Activated CD4-positive, alpha-beta T cell treated with anti-CD3 and anti-CD28 coated beads, Interleukin-2, amount 50 U/mL, for 24 hours (primary cell): ENCODE data around the gene TBCEL.
"Not testable (repeated sequence)": the region's sequence is repeated elsewhere in the genome, so short reads cannot be mapped to it uniquely, and the experiment has no call there.

Source experiments
- DNase-seq, 2 donors: peaks; one replicate each; pipeline ENCODE4 v3.0.0-alpha.2; 2020; ENCODE audit warnings: low read depth in 1 of 2, low spot score in 1 of 2

The TBCEL gene

GRCh38 chr11:121029153-121029552, 5.3 kb downstream of the TBCEL start:
- no peak for DNase-seq

- DNase-seq: no peak
Observed at GRCh38 chr11:121029813-121030445, 6.0 kb downstream of the TBCEL start.

GRCh38 chr11:121031167-121031566, 7.3 kb downstream of the TBCEL start:
- no peak for DNase-seq

DNA sequence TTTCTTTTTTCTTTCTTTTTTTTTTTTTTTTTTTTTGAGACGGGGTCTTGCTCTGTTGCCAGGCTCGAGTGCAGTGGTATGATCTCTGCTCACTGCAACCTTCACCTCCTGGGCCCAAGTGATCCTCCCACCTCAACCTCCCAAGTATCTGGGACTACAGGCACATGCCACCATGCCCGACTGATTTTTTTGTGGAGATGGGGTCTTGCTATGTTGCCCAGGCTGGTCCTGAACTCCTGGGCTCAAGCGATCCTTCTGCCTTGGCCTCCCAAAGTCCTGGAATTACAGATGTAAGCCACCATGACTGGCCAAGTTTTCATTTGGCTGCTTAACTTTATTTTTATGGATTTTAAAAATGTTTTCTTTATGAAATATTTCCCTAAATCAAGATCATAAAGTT, 7.7 kb downstream of the TBCEL start:
- not testable (repeated sequence) for DNase-seq

- DNase-seq: no peak
Observed at GRCh38 chr11:121032546-121032945, 8.6 kb downstream of the TBCEL start.

GRCh38 chr11:121033635-121034034, 9.7 kb downstream of the TBCEL start:
- no peak for DNase-seq

- no peak for DNase-seq
Observed at GRCh38 chr11:121035169-121035755, 11.4 kb downstream of the TBCEL start.

DNA sequence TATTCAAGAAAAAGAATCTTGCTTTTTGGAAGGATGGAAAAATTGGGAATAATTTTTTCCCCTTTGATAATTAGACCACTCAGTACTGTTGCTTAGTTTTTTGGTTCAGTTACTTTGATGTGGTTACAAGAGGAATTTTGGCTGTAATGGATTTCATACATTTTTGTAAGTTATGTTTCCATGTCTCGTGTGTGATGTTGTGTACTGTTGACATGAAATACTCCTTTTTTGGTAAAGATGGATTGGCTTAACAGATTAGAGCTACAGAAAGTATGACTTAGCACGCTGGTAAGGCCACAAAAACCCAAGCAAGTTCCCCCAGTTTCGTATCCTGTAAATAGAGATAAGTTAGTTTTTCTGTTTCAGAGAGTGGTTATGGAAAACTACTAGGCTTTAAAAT, 11.9 kb downstream of the TBCEL start:
- no peak for DNase-seq

- DNase-seq: no peak
Observed at GRCh38 chr11:121037016-121037415, 13.1 kb downstream of the TBCEL start.

DNA sequence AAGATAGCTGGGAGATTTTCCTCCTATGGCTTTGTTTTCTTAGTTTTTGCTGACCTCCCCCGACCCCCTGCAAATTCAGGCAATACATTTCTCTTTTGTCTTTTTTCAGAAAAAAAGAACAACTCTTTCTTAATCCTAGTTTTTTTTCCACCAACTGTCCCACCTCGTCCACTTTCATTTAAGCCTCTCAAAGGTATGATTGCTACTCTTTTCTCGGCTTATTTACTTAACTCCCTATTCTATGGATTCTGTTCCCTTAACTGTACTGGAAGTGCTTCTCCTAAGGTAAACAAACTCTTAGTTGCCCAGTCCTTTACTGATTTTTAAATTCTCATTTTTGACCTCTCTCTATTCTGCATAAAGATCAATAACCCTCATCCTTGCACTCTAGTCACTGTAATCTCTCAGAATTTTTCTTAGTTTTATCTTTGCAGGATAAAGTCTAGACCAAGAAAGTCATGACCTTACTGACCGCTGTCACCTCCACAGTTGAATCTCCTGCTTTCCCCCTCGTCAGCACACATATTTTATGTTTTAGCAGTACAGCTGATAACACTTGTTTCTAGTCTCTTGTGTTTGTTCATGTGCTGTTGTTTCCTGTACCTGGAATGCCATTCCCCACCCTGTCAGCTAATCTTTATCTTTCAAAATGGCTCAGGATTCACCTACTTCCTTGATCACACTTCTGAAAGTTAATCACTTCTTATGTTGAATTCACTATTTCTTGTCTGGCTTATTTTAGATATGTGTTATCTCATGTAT, 14.9 kb downstream of the TBCEL start:
- DNase-seq: no peak

- no peak for DNase-seq
Observed at GRCh38 chr11:121039971-121040613, 16.2 kb downstream of the TBCEL start.

DNA sequence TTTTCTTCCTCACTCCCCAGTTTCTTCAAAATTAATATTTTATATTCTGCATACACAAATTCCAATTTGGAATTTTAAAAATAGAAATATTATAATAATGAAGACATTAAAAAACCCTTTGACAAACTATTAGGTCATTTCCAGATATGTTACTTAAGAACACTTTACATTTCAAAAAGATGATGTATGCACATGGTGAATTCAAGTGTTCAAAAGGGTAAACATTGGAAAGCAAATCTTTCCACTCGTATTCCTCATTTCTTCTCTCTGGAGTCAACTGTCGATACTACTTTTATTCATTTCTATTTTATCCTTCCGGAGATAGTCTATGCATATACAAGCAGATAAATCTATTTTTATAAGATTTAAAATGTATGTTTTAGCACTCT, 16.7 kb downstream of the TBCEL start:
- no peak for DNase-seq

GRCh38 chr11:121041072-121041471, 17.2 kb downstream of the TBCEL start:
- no peak for DNase-seq

DNA sequence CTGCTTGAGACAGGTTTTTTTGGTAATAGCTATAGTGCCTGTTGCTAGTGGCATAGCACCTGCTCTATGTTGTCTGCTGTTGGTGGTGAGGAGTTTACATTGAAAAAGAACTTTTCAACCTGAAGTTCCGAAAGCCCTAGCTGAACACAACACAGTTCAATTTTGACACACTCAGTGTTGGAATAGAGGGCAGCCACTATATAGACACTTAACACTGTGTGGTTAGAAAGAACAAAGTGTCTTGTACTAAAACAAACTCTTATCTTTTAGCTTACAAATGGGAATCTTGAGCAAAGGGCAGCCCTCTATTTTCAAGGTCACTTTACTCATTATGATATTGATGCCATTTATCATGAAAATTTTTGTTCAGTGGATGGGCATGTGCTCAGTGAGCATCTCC, 18.4 kb downstream of the TBCEL start:
- DNase-seq: no peak

DNA sequence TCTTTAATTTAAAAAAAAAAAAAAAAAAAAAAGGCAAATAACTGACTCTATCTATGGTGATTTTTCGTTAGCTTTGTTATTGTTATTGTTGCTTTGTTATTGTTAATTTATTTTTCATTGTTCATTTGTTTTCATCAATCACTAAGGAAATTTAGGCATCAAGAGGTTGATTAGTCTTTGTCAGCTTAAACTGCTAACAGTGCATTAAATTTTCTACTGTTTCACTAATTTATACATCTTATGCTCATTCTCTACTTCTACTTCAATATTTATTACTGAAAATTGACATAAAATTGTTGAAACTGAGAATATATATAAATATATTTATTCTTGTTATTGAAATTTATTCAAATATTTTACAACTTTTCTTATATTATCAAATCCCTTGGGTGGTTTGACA, 24.0 kb downstream of the TBCEL start:
- no peak for DNase-seq

GRCh38 chr11:121048464-121049233, 24.7 kb downstream of the TBCEL start:
- DNase-seq: no peak

- DNase-seq: no peak
Observed at GRCh38 chr11:121053244-121053643, 29.3 kb downstream of the TBCEL start.

- no peak for DNase-seq
Observed at GRCh38 chr11:121054266-121054665, 30.4 kb downstream of the TBCEL start.

DNA sequence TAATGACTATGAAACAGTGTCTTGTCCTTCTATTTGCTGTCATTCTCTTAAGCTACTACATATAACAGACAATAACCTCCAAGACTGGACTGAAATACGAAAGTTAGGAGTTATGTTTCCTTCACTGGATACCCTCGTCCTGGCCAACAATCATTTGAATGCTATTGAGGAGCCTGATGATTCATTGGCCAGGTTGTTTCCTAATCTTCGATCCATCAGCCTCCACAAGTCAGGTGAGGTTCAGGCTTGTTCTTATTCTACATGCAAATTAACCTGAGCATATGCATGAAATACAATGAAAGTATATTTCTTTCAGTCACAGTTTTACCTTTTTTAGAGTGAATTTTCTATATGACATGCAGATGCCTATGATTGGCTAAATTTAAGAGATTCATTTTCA, 31.2 kb downstream of the TBCEL start:
- no peak for DNase-seq

- no peak for DNase-seq
Observed at GRCh38 chr11:121057922-121058321, 34.0 kb downstream of the TBCEL start.

GRCh38 chr11:121058941-121059340, 35.0 kb downstream of the TBCEL start:
- DNase-seq: no peak
